ENCODE results near the gene SGMS2. TPM values are rescaled to one million over a fixed set of nuclear protein-coding genes. Genes with fewer than 3 reads are reported as not detected.

SGMS2 gene
- total and polyA plus RNA-seq, 2 donors from 2014 or later = 5.3 to 67.7 TPM

GRCh38 chr4:107845681-107846080 lies 20.9 kb downstream of the SGMS2 start:
- Histone ChIP-seq H3K9me3 (ENCODE audit: control insufficient read depth in 2 of 3, insufficient read depth in 1 of 3, low read length in 3 of 3) (no peaks in the 10 kb centered on the region), H3K27ac (ENCODE audit: low read depth in 2 of 2, low read length in 2 of 2) (no peak overlapping the region), H3K9ac (ENCODE audit: low read length in 3 of 3) (no peak overlapping the region), H3K36me3 (ENCODE audit: control insufficient read depth in 2 of 3, insufficient read depth in 3 of 3, low read length in 3 of 3) (no peaks in the 10 kb centered on the region), H3K4me3 (ENCODE audit: low read length in 3 of 3) (no peak overlapping the region), H3K4me1 (ENCODE audit: control insufficient read depth in 2 of 3, insufficient read depth in 2 of 3, low read depth in 1 of 3, low read length in 3 of 3) (no peaks in the 10 kb centered on the region), H3K27me3 (ENCODE audit: control insufficient read depth, insufficient read depth, low read length) (no peaks in the 10 kb centered on the region)
- FAIRE-seq = no peak
- intact Hi-C loops (cut with DNase I) = no loop called here
- TF ChIP-seq, protein P1, sequence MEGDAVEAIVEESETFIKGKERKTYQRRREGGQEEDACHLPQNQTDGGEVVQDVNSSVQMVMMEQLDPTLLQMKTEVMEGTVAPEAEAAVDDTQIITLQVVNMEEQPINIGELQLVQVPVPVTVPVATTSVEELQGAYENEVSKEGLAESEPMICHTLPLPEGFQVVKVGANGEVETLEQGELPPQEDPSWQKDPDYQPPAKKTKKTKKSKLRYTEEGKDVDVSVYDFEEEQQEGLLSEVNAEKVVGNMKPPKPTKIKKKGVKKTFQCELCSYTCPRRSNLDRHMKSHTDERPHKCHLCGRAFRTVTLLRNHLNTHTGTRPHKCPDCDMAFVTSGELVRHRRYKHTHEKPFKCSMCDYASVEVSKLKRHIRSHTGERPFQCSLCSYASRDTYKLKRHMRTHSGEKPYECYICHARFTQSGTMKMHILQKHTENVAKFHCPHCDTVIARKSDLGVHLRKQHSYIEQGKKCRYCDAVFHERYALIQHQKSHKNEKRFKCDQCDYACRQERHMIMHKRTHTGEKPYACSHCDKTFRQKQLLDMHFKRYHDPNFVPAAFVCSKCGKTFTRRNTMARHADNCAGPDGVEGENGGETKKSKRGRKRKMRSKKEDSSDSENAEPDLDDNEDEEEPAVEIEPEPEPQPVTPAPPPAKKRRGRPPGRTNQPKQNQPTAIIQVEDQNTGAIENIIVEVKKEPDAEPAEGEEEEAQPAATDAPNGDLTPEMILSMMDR (IDR thresholded peaks at IDR 0.05; ENCODE audit: borderline replicate concordance, extremely low read depth, insufficient read depth) = no peak
- no peak for DNase-seq

DNA sequence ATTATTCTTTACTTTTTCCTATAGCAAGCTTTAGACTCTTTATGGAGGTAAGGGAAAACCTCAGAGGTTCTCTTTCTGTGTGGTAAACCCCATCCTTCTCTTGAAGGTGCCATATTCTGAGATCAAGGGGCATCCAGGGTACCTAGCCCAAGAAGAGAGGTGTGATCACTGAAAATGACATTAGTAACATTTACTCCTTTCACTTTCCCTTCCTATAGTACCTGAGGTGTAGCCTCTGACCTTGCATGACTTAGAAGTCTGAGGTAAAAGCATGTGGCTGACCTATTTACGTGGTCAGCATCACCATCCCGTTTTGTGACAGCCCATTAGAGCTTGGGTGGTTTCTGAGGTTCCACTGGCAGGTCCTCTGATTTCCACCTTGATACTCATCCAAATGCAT lies 25.7 kb downstream of the SGMS2 start:
- DNase-seq (no peak), FAIRE-seq (no peak)
- Histone ChIP-seq H3K4me3 (ENCODE audit: low read length in 3 of 3) (no peak overlapping the region), H3K9me3 (ENCODE audit: control insufficient read depth in 2 of 3, insufficient read depth in 1 of 3, low read length in 3 of 3) (no peaks in the 10 kb centered on the region), H3K27me3 (ENCODE audit: control insufficient read depth, insufficient read depth, low read length) (no peaks in the 10 kb centered on the region), H3K9ac (ENCODE audit: low read length in 3 of 3) (no peak overlapping the region), H3K36me3 (ENCODE audit: control insufficient read depth in 2 of 3, insufficient read depth in 3 of 3, low read length in 3 of 3) (no peaks in the 10 kb centered on the region), H3K27ac (ENCODE audit: low read depth in 2 of 2, low read length in 2 of 2) (no peak overlapping the region), H3K4me1 (ENCODE audit: control insufficient read depth in 2 of 3, insufficient read depth in 2 of 3, low read depth in 1 of 3, low read length in 3 of 3) (peaks cover 0 to 4% (median 0%) of the 10 kb centered on the region in 3 donors)
- TF ChIP-seq, protein P1 (IDR thresholded peaks at IDR 0.05; ENCODE audit: borderline replicate concordance, extremely low read depth, insufficient read depth) = no peak
- intact Hi-C loops (cut with DNase I) = no loop called here

DNA sequence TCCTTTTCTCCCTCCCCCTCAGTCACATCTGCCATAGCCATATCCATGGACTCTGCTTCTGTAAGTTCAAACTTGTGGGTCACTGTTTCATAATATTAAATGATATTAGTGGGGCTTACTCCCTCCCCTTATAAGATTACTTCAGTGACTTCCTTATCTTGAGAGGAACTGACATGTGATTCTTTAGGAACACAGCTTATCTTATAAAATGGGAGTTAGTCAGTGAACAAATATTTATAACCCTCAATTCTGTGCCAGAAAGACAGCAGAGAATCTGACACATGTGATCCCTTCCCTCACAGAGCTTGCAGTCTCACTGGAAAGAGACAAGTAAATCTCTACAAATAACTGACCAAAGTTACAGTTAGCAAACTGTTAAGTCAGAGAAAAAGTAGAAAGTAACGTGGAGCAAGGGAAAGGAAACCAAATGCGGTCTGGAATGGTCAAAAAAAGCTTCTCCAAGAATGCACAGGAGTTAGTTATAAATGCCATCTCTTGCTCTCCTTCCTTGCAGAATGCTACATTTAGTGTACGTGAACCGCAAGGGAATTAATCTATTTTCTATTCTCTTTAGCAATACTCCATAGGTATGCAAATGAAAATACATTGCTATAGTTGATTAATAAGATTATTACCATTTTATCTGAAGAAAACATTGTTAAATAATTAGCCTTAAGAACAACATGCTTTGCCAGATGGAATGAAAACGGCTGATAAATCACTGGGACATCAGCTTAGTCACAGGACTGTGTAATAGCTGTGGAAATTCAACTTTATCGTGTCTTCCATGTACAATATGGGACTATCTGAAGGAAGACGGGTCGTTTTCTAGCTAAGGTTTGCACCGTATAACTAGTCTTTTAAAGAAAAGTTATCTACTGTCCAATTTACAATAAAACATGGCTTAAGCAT lies 29.0 kb downstream of the SGMS2 start:
- Histone ChIP-seq H3K4me3 (ENCODE audit: low read length in 3 of 3) (no peak overlapping the region), H3K9ac (ENCODE audit: low read length in 3 of 3) (no peak overlapping the region)

More for the DNA sequence above, 29.0 kb downstream of the SGMS2 start:
- FAIRE-seq = no peak
- peaks cover 0 to 9% (median 8%) of the 10 kb centered on the region in 3 donors for H3K4me1 ChIP-seq (ENCODE audit: control insufficient read depth in 2 of 3, insufficient read depth in 2 of 3, low read depth in 1 of 3, low read length in 3 of 3)
- H3K27me3 ChIP-seq (ENCODE audit: control insufficient read depth, insufficient read depth, low read length) = no peaks in the 10 kb centered on the region
- no peak overlapping the region for H3K27ac ChIP-seq (ENCODE audit: low read depth in 2 of 2, low read length in 2 of 2)
- intact Hi-C loops (cut with DNase I) = no loop called here
- no peak for DNase-seq
- TF ChIP-seq, protein P1 (IDR thresholded peaks at IDR 0.05; ENCODE audit: borderline replicate concordance, extremely low read depth, insufficient read depth) = no peak
- H3K9me3 ChIP-seq (ENCODE audit: control insufficient read depth in 2 of 3, insufficient read depth in 1 of 3, low read length in 3 of 3) = no peaks in the 10 kb centered on the region
- no peaks in the 10 kb centered on the region for H3K36me3 ChIP-seq (ENCODE audit: control insufficient read depth in 2 of 3, insufficient read depth in 3 of 3, low read length in 3 of 3)
